Skeletal muscle cell (primary cell): ENCODE measurements around the gene ZNF207.
"Not testable (repeated sequence)": the region's sequence is repeated elsewhere in the genome, so short reads cannot be mapped to it uniquely, and the experiment has no call there.

Experiments
- DNase-seq: peaks from one replicate; pipeline ENCODE4 v3.0.0-alpha.2; 2010; ENCODE audit warnings: low read depth
- H3K4me3 ChIP-seq: 2 replicates; pipeline ENCODE4 v1.5.1; 2011; ENCODE audit warnings: low read depth, mild to moderate bottlenecking, control low read depth, low read length, moderate library complexity

The ZNF207 gene

GRCh38 chr17:32331243-32332040 lies 18.5 kb upstream of the ZNF207 start:
- DNase-seq, result no peak
- H3K4me3 ChIP-seq, result no peak overlapping the region

GRCh38 chr17:32333187-32333586 lies 16.8 kb upstream of the ZNF207 start:
- H3K4me3 ChIP-seq, result no peak overlapping the region
- DNase-seq, result no peak

DNA sequence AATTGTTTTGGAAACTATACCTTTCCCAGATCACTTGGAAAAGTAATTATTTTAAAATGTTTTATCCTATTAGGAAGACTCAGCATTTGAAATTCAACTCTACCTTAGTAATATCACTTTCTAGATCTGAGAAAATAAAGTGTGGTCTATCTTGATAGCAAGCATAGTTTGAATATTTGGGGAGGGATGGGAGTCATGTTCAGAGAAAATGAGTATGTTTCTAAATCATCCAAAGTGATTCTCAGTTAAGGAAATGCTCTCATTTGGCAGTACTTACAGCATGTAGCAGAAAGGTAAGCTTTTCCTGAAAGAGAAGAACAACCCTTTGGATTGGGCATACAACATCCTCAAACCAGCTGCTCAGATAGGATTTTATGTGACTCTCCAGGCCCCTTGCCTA lies 14.9 kb upstream of the ZNF207 start:
- no peak for DNase-seq

GRCh38 chr17:32335687-32336086 lies 14.3 kb upstream of the ZNF207 start:
- no peak overlapping the region for H3K4me3 ChIP-seq
- peak; percentile 53 for DNase-seq

More for the DNA sequence above, 14.9 kb upstream of the ZNF207 start:
- no peak overlapping the region for H3K4me3 ChIP-seq

GRCh38 chr17:32341141-32341856 lies 8.7 kb upstream of the ZNF207 start:
- H3K4me3 ChIP-seq, result peak overlapping the region; percentile 63
- no peak for DNase-seq

DNA sequence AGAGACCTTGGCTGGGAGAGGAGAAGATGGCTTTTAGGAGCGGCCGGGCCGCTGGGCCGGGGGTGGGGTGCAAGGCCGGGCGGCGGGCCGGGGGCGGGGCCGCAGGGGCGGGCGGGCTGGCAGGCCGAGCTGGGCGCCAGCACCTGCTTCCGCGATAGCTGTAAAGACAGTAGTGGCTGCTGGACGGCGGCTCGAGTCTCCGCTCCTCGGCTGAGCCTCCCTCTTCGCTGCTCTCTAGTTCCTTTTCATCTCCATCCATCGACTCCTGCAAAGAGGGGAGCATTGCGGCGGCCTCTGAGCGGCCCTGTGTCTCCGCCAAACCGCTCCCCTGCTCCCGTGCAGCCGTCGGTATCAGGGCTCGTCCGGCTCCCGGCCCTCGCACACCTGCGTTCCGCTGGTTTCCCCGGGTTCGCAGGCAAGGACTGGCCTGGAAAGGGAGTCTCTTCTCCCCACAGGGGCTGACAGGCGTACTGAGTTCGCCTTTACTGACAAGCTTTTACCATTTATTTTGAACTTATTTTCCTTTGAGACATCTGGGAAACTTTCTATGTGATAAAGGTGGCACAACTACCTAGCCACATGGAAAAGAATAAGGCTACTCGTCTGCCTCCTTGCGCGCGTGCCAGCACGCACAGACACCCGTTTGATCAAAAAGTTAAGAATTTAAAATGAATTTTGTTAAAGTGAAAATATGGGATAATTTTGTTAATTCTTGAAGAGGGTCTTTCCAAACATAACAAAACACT lies 7.9 kb upstream of the ZNF207 start, which contains the start of gene C17orf75:
C17orf75 (minus strand) TSS at position 317 of the 746 bp plus-strand sequence; CDS start at position 283, 34 bp downstream.
- DNase-seq, result no peak
- peak within 1 kb of the TSS; percentile 63 for H3K4me3 ChIP-seq

DNA sequence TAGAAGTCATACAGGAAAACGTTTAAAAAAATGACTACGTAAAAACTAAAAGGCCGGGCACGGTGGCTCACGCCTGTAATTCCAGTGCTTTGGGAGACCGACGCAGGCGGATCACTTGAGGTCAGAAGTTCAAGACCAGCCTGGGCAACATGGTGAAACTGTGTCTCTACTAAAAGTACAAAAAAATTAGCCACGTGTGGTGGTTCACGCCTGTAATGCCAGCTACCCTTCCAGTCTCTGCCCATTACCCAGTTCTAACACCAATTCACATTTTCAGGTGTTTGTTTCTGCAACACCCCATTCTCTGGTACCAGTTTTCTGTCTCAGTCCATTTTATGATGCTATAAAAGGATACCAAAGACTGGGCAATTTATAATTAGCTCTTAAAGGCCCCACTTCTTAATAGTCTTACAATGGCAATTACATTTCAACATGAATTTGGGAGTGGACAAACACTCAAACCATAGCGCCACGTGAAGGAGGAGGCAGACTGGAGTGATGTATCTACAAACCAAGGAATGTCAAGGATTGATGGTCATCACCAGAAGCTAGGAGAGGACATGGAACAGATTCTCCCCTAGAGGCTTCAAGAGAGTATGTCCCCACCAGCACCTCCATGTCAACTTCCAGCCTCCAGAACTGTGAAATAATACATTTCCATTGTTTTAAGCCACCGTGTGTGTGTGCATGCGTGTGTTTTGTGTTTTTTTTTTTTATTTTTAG lies 7.2 kb upstream of the ZNF207 start:
- DNase-seq, result no peak
- H3K4me3 ChIP-seq, result peak overlapping the region; percentile 63

GRCh38 chr17:32345951-32346600 lies 3.9 kb upstream of the ZNF207 start:
- DNase-seq, result no peak
- H3K4me3 ChIP-seq, result no peak overlapping the region

DNA sequence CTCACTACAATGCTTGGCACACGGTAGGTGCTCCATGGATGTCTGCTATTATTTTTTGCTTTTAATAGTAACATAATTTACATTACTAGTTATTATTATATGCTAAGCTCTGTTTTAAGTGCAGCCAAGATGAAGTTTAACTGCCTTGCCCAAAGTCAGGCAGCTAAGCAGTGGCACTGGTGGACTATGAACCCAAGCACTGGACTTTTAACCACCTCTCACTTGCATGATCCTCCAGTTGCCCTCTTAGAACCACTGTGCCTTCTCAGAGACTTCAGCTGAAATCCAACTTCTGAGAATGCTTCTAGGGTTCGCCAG lies 1.5 kb upstream of the ZNF207 start:
- no peak for DNase-seq
- H3K4me3 ChIP-seq, result no peak overlapping the region

DNA sequence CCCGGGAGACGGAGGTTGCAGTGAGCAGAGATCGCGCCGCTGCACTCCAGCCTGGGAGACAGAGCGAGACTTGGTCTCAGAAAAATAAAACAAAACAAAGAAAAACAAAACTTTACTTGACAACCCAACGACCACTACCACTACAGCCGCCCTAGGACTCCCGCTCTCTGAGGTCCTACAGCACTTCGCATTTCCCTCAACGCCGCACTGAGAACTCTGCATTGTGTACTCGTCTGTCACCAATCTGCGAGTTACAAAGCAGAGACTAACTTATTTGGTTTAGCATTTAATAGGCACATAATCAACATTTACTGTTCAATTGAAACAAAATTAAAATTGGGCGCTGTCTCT lies 479 bp upstream of the ZNF207 start:
- no peak for DNase-seq
- peak overlapping the region; percentile 98 for H3K4me3 ChIP-seq

- no peak for DNase-seq
- H3K4me3 ChIP-seq, result peak overlapping the region; percentile 98
Measured at GRCh38 chr17:32350666-32351418, 885 bp downstream of the ZNF207 start.

GRCh38 chr17:32352734-32353133 lies 2.8 kb downstream of the ZNF207 start:
- H3K4me3 ChIP-seq, result peak overlapping the region; percentile 3

DNA sequence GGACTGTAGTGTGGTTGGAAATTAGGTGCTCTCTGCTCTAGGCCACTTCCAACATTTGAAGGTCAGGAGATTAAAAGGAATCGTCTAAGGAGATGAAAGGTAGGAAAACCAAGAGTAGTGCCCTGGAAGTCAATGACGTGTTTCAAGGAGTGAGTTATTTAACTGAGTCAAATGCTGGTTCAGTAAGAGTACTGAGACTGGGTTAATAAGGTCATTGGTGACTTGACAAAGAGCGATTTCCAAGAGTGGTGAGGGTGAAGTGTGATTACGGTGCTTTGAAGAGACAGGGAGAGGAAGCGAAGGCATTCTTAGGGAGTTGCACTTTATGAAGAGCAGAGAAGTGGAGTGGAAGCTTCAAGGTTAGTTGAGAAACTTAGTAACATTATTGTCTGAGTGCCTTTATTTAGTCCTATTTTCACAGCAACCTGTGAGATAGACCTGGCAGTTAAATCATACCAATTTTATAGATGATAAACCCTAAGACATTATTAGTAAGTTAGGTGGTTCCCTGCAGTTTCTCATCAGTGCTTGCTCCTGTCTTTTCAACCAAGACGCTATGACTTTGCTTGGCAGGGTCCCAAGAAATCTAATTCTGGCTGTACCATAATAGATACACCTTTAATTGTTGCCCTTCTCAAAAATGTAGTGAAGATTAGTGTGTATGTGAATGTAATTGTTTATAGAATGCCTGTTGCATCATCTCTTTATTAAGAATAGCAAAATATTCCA lies 5.9 kb downstream of the ZNF207 start:
- no peak overlapping the region for H3K4me3 ChIP-seq

More at GRCh38 chr17:32352734-32353133, 2.8 kb downstream of the ZNF207 start:
- not testable (repeated sequence) for DNase-seq

GRCh38 chr17:32356378-32356743 lies 6.4 kb downstream of the ZNF207 start:
- DNase-seq, result no peak
- H3K4me3 ChIP-seq, result no peak overlapping the region

More for the DNA sequence above, 5.9 kb downstream of the ZNF207 start:
- no peak for DNase-seq

DNA sequence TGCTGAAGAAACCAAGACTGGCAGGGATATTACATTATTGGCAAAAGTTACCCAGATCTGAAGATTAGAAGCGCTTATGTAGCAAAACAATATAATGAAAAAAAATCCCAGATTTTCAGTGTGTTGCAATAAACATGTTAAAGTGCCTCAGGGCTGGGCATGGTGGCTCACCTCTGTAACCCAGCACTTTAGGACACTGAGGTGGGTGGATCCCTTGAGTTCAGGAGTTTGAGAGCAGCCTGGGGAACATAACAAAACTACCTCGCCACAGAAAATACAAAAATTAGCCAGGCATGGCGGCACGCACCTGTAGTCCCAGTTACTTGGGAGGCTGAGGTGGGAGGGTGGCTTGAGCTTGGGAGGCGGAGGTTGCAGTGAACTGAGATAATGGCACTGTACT lies 6.8 kb downstream of the ZNF207 start:
- no peak overlapping the region for H3K4me3 ChIP-seq
- no peak for DNase-seq

DNA sequence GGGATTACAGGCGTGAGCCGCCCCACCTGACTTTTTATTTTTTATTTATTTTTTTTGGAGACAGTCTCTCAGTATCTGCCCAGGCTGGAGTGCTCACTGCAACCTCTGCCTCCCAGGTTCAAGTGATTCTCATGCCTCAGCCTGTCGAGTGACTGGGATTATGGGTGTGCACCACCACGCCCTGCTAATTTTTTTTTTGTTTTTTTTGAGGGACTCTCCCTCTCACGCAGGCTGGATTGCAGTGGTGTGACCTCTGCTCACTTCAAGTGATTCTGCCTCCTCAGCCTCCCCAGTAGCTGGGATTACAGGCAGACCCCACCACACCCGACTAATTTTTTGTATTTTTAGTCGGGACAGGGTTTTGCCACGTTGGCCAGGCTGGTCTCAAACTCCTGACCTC lies 7.7 kb downstream of the ZNF207 start:
- H3K4me3 ChIP-seq, result no peak overlapping the region
- DNase-seq, result no peak

DNA sequence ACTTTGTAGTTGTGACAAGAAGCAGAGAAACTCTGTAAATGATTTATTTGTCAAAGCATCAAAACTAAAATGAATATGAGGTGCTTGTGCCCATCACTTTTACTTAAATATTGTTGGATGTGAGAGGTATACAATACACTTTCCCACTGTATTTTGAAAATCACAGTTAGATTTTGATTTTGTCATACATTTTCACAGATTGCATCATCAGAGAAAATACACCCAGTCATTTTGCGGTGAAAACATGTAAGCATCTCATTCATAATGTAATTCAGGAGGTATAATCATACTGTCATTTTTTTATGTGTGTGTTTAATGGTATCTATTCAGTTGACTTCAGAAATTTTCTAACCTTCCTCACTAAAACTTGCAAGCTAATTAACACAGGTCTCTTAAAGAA lies 11.3 kb downstream of the ZNF207 start:
- no peak for DNase-seq
- H3K4me3 ChIP-seq, result no peak overlapping the region

GRCh38 chr17:32370426-32370825 lies 20.5 kb downstream of the ZNF207 start:
- H3K4me3 ChIP-seq, result no peak overlapping the region
- DNase-seq, result no peak
